Stimulated activated CD4-positive, alpha-beta T cell treated with anti-CD3 and anti-CD28 coated beads, Interleukin-4, amount 100 ng/mL, for 1 hour (primary cell): Measurements from ENCODE around the gene OSBPL8.

Experiments used
- DNase-seq: peaks from one replicate; pipeline ENCODE4 v3.0.0-alpha.2; 2020

OSBPL8 gene

GRCh38 chr12:76462668-76463224, 96.8 kb downstream of the OSBPL8 start:
- no peak for DNase-seq

DNA sequence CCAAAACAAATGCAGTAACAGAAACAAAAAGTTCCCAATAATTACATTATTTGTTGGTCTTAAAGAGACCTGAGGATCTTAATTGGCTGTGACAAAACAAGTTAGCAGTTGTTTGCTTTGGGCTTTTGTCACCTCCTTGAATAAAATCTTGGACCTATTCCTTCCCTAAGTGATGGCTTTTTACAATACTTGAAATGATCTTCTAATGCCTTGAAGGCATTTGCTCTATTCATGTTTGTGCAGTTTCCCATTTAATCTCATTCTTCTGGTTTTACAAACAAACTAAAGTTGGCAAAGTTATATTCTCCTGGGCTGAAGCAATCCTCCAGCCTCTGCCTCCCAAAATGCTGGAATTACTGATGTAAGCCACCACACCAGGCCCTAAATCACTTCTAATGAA, 98.8 kb downstream of the OSBPL8 start:
- DNase-seq = no peak

DNA sequence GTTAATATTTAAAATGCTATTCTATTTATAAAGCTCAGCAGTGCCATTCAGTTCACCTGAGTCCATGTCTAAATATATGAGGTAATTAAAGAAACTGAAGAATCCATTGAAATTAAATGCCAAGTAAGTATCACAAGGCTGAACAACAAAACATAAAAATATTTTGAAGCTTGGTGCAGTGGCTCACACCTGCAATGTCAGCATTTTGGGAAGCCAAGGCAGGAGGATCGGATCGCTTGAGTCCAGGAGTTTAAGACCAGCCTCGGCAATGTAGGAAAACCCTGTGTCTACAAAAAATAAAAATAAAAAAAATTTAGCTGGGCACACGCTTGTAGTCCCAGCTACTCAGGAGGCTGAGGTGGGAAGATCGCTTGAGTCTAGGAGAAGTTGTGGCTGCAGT, 101.8 kb downstream of the OSBPL8 start:
- no peak for DNase-seq

DNA sequence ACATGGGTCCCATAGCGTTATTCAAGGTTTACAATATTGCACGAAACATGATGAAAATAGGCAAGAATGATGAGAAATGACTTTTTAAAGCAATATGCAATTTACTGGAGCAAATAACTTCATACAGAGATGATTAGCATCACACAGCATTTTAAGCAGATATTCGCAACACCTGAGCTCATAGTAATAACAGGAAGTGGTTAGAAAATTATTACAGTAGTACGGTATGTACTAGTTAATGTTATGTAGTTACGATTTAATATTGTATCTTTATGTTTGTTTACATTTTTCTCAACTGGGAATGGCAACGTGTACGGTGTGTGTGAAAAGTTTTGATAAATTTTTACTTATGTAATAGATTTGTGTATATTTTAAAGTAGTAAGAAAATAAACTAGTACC, 102.6 kb downstream of the OSBPL8 start:
- DNase-seq = no peak

- DNase-seq = no peak
Measured at GRCh38 chr12:76455582-76456345, 103.8 kb downstream of the OSBPL8 start.

DNA sequence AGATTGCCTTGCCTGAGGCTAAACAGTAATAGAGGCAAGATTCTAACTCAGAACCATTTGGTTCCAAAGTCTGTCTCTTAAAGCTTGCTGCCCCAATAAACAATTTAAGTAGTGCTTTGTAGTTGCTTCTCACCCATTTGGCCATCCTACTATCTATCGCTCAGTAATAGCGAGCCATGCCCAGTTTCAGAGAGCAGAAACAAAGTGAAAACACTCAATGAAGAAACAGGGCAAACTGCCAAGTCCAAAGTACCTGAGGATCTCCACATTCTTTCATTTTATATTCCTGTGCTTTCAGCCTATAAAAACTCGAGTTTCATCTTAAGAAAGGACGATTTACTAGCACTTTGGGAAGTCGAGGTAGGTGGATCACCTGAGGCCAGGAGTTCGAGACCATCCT, 108.0 kb downstream of the OSBPL8 start:
- DNase-seq = no peak

DNA sequence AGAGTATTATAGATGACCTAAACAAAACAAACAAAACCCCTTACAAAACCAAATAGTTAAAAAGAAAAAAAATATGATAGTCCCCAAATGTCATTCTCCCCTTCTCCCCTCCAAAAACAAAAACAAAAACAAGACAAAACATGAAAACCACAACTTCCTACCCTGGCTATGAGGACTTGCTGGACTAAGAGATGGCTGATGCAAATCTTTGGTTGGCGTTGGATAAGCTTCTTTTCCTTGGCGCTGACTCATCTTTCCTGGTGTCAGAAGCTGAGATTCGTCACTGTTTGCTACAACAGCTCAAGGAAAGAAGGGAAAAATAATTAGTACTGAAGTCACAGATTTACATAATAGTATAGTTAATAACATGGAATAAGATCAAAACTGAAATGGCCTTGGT, 108.9 kb downstream of the OSBPL8 start:
- no peak for DNase-seq

- DNase-seq = no peak
Measured at GRCh38 chr12:76449993-76450392, 109.6 kb downstream of the OSBPL8 start.

DNA sequence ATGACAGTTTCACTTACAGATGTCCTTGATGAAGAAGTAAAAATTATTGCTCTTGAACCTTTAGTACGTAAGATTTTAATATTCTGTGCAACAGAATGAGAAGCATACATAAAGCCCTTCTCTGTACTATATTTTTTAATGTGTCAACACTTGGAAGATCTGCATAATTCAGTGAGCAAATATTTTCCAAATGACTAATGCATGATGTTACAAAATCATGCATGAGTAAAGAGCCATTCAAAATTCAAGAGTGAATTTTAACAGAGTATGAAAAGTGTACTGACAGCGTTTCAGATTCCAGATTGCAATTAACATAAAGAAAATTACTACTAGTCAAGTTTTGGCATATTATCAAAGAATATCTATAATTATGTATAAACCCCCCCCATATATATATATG, 110.0 kb downstream of the OSBPL8 start:
- no peak for DNase-seq

DNA sequence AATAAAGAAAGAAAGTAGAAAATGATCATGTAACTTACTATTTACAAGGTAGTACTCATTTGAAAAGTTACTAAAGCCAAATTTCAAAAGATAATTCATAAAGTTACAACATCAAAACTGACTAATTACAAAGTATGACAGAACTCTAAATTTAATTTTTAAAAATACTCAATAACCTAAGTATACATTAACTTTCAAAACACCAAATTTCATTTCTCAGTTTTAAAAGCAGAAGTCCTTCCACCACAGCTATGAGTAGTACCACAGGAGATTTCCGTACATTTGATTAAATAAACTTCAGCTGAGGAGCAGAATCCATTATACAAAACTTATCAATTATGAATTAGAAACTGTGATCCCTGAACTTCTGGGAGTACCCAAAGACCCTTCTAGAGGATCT, 110.6 kb downstream of the OSBPL8 start:
- DNase-seq = no peak

- DNase-seq = no peak
Measured at GRCh38 chr12:76446090-76446489, 113.5 kb downstream of the OSBPL8 start.

GRCh38 chr12:76445462-76445861, 114.1 kb downstream of the OSBPL8 start:
- DNase-seq = no peak

- DNase-seq = no peak
Measured at GRCh38 chr12:76444408-76444984, 115.1 kb downstream of the OSBPL8 start.

DNA sequence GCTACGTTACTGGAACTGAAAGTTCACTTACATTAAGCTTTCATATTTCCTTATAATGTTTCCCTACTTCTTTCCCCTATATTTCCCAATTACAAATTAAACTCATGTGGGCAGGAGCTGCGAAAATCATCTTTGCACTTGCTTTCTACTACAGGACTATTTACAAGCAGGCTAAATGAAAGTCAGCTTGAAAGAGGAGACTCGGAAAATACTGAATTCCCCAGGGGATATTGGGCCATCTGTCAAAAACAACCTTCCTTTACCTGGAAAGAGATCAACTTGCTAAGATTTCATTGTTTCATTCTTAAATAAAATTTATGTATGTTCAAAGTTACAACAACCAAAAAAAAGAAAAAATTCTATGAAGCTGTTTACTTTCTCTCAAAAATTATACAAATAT, 118.6 kb downstream of the OSBPL8 start:
- no peak for DNase-seq

DNA sequence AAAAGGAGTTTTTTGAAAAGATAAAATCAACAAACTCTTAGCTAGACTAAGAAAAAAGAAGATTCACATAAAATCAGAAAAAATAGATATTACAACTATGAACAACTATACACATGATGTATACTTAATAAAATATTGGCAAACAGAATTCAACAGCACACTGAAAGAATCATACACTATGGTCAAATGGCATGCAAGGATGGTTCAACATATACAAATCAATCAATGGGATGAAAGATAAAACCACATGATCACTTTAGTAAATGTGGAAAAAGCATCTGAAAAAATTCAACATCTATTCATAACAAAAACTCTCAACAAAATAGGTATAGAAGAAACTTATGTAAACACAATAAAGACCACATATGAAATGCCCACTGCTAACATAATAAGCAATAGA, 126.8 kb downstream of the OSBPL8 start:
- no peak for DNase-seq

DNA sequence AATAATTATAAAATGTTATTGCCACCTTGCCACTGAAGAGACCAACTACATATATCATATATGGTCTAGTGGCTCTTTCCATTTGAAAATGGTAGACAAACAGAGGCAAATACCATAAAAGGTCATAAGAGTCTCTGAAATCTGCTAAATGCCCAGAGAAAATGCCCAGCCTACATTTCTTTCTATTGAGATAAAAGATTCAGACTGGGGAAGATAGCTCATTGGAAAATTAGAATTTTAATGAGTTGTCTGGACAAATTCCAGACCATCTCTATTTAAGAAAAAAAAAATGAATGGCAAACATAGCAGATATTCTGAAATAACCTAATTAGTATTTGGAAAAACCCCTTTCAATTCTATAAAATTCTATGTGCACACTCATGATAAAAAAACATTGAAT, 131.5 kb downstream of the OSBPL8 start:
- no peak for DNase-seq

DNA sequence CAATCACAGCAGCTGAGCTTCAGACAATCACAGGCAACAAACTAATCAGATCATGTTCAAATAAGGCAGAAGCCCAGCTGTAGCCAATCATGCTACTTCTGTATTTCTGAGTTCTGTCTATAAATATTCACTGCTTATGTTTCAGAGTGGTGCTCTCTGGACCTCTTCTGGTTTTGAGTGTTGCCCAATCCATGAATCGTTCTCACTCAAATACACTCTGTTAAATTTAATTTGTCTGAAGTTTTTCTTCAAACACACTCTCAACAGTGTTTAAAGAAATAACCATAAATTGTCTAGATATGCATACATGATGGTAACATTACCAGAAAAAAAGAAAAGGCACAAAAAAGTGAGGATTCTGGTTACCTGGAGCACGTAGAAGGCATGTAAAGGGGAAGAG, 133.4 kb downstream of the OSBPL8 start:
- no peak for DNase-seq

- no peak for DNase-seq
Measured at GRCh38 chr12:76424941-76425340, 134.6 kb downstream of the OSBPL8 start.

DNA sequence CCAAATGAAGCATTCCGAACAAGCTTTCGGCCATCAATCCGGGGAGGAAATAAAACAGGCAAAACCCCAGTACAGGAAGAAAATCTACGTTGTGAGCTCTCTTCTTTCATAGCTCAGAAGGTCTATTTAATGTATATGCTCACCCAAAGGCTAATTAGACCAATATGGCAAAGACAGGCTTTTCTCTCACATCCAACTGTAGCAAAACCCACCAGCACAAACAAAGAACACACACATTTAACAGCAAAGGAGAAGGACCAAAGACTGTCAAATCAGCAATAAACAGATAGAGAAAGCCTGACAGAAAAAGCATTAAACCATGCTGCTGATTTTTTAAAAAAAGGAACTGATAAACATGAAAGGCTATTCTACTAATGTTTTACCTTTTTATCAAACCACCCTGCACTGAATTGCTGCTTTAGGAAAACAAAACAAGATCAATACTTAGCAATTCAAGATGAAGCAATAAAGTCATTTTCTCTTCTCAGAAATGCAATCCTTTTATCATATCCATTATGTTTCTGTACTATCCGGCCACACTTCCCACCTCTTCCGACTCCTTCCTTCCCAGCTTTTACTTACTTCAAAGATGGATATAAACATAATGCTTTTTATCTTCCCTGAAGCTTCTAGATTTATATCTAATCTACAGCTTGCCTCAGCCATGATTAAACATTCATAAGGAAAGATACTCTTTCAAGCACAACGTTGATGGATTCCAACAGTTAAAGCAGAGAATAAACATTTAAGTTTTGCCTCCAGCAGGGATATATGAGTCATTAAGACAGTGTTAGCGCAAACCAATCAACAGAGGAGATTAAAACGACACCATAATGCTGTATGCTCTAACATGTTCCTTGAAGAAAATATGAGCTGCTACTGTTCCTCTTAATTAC, 136.8 kb downstream of the OSBPL8 start:
- no peak for DNase-seq

DNA sequence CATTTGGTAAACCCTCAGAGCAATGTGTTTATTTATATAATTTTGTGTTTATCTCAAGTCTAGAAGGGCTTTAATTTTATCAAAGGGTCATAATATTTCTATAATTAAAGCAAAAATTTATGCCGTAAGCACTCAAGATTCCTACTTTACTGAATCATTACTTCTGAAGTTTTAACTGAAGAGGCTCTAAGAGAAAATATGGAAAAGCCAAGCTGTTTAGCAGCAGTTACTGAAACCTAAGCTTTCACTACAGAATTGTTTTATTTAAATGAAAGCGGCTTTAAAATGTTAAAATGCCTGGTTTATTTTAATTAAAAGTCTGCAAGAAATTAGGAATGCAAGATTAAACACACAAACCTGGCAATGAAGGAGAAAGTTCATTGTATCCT, 137.4 kb downstream of the OSBPL8 start:
- DNase-seq = no peak

- DNase-seq = no peak
Measured at GRCh38 chr12:76421046-76421445, 138.5 kb downstream of the OSBPL8 start.

DNA sequence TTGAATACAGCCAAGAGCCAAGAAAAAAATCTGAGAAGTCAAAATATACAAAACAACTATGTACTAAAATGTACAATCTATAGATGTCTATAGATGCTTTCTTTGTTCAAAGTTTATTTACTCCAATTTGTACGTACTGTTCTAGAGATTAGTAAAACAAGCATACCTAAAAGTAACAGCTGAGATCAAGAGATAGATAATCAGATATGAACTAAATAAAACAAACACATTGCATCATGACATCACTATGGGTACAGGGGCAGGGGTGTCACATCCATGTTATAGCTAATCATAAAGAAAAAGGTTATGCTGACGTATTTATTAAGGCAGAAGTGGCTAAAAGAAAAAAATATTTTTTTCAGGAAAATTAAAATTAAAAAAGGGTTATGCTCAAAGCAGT, 139.3 kb downstream of the OSBPL8 start:
- DNase-seq = no peak

DNA sequence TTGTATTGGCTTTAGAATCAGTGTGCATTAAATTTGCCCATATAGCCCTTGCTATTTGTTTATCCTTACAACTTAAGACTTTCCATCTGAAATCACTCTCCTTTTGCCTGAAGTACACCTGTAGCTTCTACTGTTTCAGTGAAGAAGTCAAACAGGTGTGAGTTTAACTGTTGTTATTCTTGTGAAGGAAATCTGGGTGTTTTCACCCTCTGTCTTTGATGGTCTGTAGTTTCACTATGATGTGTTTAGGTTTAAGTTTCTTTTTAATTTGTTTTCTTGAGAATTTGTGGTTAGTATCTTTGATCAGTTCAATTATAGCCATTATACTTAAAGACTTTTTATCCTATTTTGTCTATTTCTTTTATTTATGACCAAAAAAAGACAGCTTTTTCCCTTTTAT, 142.5 kb downstream of the OSBPL8 start:
- DNase-seq = no peak

DNA sequence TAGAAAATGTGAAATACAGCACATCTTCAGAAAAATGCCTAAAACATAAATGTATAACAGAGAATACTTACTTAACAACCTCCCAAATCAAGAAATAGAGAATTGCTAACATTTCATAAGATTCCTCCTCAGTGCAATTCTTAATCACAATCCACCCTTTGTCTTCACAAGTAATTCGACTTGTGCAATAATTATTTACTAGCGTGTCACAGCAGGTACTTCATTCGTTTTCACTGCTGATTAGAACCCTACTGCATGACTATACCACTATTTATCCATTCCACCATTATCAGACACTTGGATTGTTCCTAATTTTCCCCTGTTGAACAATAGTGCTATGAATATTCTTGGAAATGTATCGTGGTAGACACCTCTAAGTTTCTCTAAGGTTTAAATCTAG, 146.4 kb downstream of the OSBPL8 start:
- no peak for DNase-seq
